ENCODE data around the gene RASL11A. TPM values are rescaled to one million over a fixed set of nuclear protein-coding genes. Genes with fewer than 3 reads are reported as not detected.
"Not testable (repeated sequence)": the region's sequence is repeated elsewhere in the genome, so short reads cannot be mapped to it uniquely, and the experiment has no call there.

The RASL11A gene
- polyA plus RNA-seq, 1 donor from 2014 or later = 3.6 TPM

GRCh38 chr13:27280009-27280656, 9.5 kb downstream of the RASL11A start:
- no peaks in the 10 kb centered on the region for H3K36me3 Mint-ChIP-seq
- no peak overlapping the region for H3K4me3 Mint-ChIP-seq
- no peaks in the 10 kb centered on the region for H3K9me3 Mint-ChIP-seq
- peaks cover 2 to 7% (median 4%) of the 10 kb centered on the region in 3 donors for H3K4me1 Mint-ChIP-seq
- no peak overlapping the region for H3K27ac Mint-ChIP-seq
- no peaks in the 10 kb centered on the region for H3K27me3 Mint-ChIP-seq

DNA sequence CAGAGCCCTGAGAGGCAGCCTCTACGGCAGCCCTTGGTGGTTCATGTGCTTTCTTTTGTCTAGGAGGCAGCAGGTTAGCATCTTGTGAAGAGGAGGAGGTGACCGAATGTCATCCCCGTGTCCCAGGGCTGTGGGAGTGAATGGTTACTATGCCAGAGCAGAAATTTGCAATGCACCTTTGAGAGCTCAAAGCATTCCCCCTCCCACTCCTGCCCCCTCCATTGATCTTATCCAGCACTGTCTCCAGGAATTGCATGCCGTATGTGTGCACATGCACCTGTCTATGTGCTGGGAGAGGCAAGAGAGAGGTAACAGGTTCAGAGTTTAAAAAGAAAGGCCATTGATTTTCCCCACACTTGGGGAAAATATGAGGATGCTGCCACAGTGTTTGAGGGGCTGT, 10.2 kb downstream of the RASL11A start:
- H3K27me3 Mint-ChIP-seq = peaks cover 2% of the 10 kb centered on the region
- H3K4me1 Mint-ChIP-seq = peaks cover 3 to 9% (median 7%) of the 10 kb centered on the region in 3 donors
- H3K36me3 Mint-ChIP-seq = no peaks in the 10 kb centered on the region
- H3K27ac Mint-ChIP-seq = no peak overlapping the region
- no peaks in the 10 kb centered on the region for H3K9me3 Mint-ChIP-seq
- H3K4me3 Mint-ChIP-seq = no peak overlapping the region

DNA sequence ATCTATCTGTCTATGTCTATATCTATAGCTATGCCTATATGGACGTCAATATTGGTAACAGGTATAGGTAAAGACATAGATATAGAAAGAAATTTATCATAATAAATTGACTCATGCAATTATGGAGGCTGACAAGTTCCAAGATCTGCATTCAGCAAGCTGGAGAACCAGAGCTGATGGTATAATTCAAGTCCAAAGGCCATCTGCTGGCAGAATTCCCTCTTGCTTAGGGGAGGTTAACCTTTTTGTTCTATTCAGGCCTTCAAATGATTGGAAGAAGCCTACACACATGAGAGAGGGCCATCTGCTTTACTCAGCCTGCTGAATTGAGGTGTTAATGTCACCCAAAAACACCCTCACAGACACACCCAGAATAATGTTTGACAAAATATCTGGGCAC, 10.8 kb downstream of the RASL11A start:
- no peak overlapping the region for H3K4me3 Mint-ChIP-seq
- peaks cover 3 to 9% (median 7%) of the 10 kb centered on the region in 3 donors for H3K4me1 Mint-ChIP-seq
- H3K27me3 Mint-ChIP-seq = peaks cover 2% of the 10 kb centered on the region
- no peak overlapping the region for H3K27ac Mint-ChIP-seq
- no peaks in the 10 kb centered on the region for H3K36me3 Mint-ChIP-seq
- no peaks in the 10 kb centered on the region for H3K9me3 Mint-ChIP-seq

- H3K4me3 Mint-ChIP-seq = peak overlapping the region in 2 of 4 donors; percentile 0 to 15
- no peaks in the 10 kb centered on the region for H3K36me3 Mint-ChIP-seq
- H3K9me3 Mint-ChIP-seq = no peaks in the 10 kb centered on the region
- peaks cover 5 to 14% (median 7%) of the 10 kb centered on the region in 3 donors for H3K4me1 Mint-ChIP-seq
- peak overlapping the region in 1 of 3 donors; percentile 6 for H3K27ac Mint-ChIP-seq
- H3K27me3 Mint-ChIP-seq = peaks cover 2% of the 10 kb centered on the region
These were observed 13.4 kb downstream of the RASL11A start for GRCh38 chr13:27283906-27284493.

DNA sequence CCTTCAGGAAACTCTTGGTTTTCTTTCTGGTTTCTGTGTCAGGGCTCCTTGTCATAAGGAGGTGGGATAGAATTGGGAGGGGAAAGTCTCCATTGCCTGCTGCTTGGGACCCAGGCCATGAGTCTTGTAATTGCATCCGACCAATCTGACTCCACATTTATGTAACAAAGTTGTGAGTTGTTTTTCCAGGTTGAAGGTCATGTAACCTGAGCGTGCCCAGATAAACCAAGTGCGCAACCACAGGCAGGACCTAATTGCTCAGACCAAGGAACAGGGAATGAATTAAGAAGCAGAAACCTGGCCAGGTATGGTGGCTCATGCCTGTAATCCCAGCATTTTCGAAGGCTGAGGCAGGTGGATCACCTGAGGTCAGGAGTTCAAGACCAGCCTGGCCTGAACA, 17.8 kb downstream of the RASL11A start:
- H3K9me3 Mint-ChIP-seq = no peaks in the 10 kb centered on the region
- peak overlapping the region in 2 of 3 donors; percentile 44 to 46 for H3K27ac Mint-ChIP-seq
- peaks cover 4% of the 10 kb centered on the region for H3K27me3 Mint-ChIP-seq
- H3K4me3 Mint-ChIP-seq = no peak overlapping the region
- H3K4me1 Mint-ChIP-seq = peaks cover 16 to 29% (median 17%) of the 10 kb centered on the region in 3 donors
- H3K36me3 Mint-ChIP-seq = no peaks in the 10 kb centered on the region

DNA sequence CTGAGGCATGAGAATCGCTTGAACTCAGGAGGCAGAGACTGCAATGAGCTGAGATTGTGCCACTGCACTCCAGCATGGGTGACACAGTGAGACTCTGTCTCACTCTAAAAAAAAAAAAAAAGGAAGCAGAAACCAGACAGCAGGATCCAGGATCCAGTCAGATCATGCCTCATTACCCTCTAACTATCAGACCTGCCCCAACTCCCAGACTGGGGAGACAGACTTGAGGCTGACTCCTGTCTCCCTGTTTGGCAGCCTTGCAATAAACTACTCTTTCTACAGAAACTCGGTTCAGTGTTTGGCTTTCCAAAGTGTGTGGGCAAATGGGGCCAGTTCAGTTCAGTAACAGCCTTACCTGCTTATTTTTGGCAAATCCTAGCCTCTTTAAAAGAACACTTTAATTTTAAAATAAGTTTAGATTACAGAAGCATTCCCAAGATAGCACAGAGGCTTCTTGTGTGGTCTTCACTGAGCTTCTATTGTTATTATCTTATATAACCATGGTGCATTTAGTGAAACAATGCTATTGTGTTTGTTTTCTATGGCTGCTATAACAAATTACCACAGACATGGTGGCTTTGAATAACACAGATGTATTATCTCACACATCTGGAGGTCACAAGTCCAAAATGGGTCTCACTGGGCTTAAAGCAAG, 18.5 kb downstream of the RASL11A start:
- Mint-ChIP-seq H3K4me1 (peaks cover 19 to 32% (median 25%) of the 10 kb centered on the region in 3 donors), H3K4me3 (no peak overlapping the region), H3K9me3 (no peaks in the 10 kb centered on the region), H3K27me3 (peaks cover 4% of the 10 kb centered on the region), H3K27ac (peak overlapping the region in 1 of 3 donors; percentile 50), H3K36me3 (no peaks in the 10 kb centered on the region)

DNA sequence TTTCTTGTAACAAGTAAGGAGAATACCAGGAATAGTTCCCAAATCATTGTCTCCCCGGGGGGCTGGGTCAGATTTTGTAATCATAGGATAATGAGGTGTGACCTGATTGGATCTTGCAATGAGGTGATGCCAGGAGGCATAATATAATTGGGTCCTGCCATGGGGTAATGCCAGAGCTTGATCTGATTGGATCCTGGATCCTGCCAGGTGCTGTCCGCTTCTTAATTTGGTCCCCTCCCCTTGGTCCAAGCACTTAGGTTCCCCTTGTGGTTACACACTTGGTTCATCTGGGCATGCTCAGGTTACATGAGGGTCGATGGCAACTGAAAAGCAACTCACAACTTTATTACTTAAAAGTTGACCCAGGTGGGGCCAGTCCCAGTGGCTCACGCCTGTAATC, 20.1 kb downstream of the RASL11A start:
- Mint-ChIP-seq H3K4me1 (peaks cover 22 to 39% (median 32%) of the 10 kb centered on the region in 3 donors), H3K36me3 (no peaks in the 10 kb centered on the region), H3K27me3 (peaks cover 3% of the 10 kb centered on the region), H3K4me3 (no peak overlapping the region), H3K27ac (no peak overlapping the region), H3K9me3 (no peaks in the 10 kb centered on the region)

DNA sequence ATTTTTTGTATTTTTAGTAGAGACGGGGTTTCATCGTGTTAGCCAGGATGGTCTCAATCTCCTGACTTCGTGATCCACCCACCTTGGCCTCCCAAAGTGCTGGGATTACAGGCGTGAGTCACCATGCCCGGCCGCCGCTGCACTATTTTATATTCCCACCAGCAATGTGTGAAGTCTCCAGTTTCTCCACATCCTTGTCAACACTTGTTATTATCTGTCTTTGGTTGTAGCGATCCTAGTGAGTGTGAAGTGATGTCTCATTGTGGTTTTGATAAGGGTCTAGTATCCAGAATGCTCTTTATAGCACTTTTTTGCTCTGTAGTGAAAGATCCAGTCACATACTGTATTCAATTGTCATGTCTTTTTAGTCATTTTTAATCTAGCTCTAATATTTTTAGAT, 21.3 kb downstream of the RASL11A start:
- Mint-ChIP-seq H3K27ac (peak overlapping the region in 1 of 3 donors; percentile 73), H3K4me1 (peaks cover 22 to 38% (median 31%) of the 10 kb centered on the region in 3 donors)
- H3K36me3 Mint-ChIP-seq, H3K27me3 Mint-ChIP-seq, H3K4me3 Mint-ChIP-seq, H3K9me3 Mint-ChIP-seq: not testable (repeated sequence)

GRCh38 chr13:27293076-27293691, 22.6 kb downstream of the RASL11A start:
- H3K9me3 Mint-ChIP-seq = no peaks in the 10 kb centered on the region
- H3K4me1 Mint-ChIP-seq = peaks cover 25 to 39% (median 31%) of the 10 kb centered on the region in 3 donors
- peaks cover 4% of the 10 kb centered on the region for H3K27me3 Mint-ChIP-seq
- H3K4me3 Mint-ChIP-seq = peak overlapping the region; percentile 52 to 72 (median 64)
- no peaks in the 10 kb centered on the region for H3K36me3 Mint-ChIP-seq
- H3K27ac Mint-ChIP-seq = peak overlapping the region; percentile 10 to 89 (median 43)

GRCh38 chr13:27293873-27294515, 23.4 kb downstream of the RASL11A start:
- Mint-ChIP-seq H3K4me3 (peak overlapping the region; percentile 19 to 69 (median 55)), H3K27me3 (peaks cover 4% of the 10 kb centered on the region), H3K27ac (peak overlapping the region; percentile 10 to 89 (median 43)), H3K36me3 (no peaks in the 10 kb centered on the region), H3K9me3 (no peaks in the 10 kb centered on the region), H3K4me1 (peaks cover 25 to 36% (median 31%) of the 10 kb centered on the region in 3 donors)

- Mint-ChIP-seq H3K27ac (no peak overlapping the region), H3K4me1 (peaks cover 25 to 35% (median 30%) of the 10 kb centered on the region in 3 donors), H3K36me3 (no peaks in the 10 kb centered on the region), H3K4me3 (peak overlapping the region in 1 of 4 donors; percentile 24), H3K27me3 (peaks cover 4% of the 10 kb centered on the region), H3K9me3 (no peaks in the 10 kb centered on the region)
These were observed 24.5 kb downstream of the RASL11A start for GRCh38 chr13:27295096-27295495.

DNA sequence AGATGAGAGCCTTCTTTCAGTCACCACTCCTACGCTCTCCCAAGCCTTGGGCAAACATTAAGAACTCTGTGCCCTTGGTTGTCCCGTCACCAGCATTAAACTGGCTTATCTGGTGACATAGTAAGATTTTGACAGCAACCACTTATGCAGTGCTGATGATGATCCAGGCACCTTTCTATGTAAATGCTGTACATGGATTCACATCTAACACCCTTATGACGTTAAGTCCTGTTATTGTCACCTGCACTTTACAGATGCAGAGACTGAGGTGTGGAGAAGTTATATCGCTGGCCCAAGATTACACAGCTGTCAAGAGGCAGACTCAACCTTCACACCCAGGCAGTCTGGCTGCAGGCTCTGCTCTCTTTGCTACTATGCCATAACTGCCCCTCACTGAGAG, 25.0 kb downstream of the RASL11A start:
- H3K4me3 Mint-ChIP-seq = no peak overlapping the region
- peaks cover 25 to 35% (median 28%) of the 10 kb centered on the region in 3 donors for H3K4me1 Mint-ChIP-seq
- no peak overlapping the region for H3K27ac Mint-ChIP-seq
- H3K36me3 Mint-ChIP-seq = no peaks in the 10 kb centered on the region
- peaks cover 4% of the 10 kb centered on the region for H3K27me3 Mint-ChIP-seq
- H3K9me3 Mint-ChIP-seq = no peaks in the 10 kb centered on the region

- H3K4me1 Mint-ChIP-seq = peaks cover 25 to 33% (median 28%) of the 10 kb centered on the region in 3 donors
- no peaks in the 10 kb centered on the region for H3K9me3 Mint-ChIP-seq
- H3K4me3 Mint-ChIP-seq = no peak overlapping the region
- H3K27ac Mint-ChIP-seq = peak overlapping the region in 1 of 3 donors; percentile 51
- peaks cover 4% of the 10 kb centered on the region for H3K27me3 Mint-ChIP-seq
- H3K36me3 Mint-ChIP-seq = no peaks in the 10 kb centered on the region
These were observed 25.9 kb downstream of the RASL11A start for GRCh38 chr13:27296496-27296895.

DNA sequence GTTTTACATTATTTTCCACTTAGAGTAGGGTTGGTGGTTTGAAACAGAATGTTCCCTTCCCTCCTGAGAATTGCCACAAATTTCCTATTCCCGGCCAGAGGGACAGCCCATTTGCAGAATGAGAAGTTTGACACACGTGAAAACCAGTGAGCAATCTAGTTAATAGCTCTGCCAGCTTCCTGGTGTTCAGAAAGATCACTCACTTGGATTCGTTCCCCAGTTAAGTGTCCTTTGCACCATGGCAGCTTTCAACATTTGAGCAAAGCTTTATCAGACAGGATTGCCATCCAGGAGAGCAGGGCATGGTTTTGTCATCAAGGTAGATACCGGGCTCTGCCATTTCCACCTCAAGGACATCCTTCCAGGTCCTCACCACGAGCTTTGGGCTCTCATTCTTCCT, 28.2 kb downstream of the RASL11A start:
- peaks cover 11 to 16% (median 14%) of the 10 kb centered on the region in 3 donors for H3K4me1 Mint-ChIP-seq
- peaks cover 3% of the 10 kb centered on the region for H3K27me3 Mint-ChIP-seq
- no peak overlapping the region for H3K27ac Mint-ChIP-seq
- H3K4me3 Mint-ChIP-seq = no peak overlapping the region
- H3K9me3 Mint-ChIP-seq = peaks cover 0 to 3% (median 2%) of the 10 kb centered on the region in 3 donors
- no peaks in the 10 kb centered on the region for H3K36me3 Mint-ChIP-seq

GRCh38 chr13:27300406-27300805, 29.8 kb downstream of the RASL11A start:
- H3K4me3 Mint-ChIP-seq, H3K27me3 Mint-ChIP-seq, H3K9me3 Mint-ChIP-seq, H3K36me3 Mint-ChIP-seq, H3K4me1 Mint-ChIP-seq, H3K27ac Mint-ChIP-seq: not testable (repeated sequence)

Data from IgD-negative memory B cell (primary cell).